Spleen (tissue), 11 donors: ENCODE results near the gene SLC34A3. TPM values are rescaled to one million over a fixed set of nuclear protein-coding genes. Genes with fewer than 3 reads are reported as not detected.
A peak's percentile ranks its signal among the peaks of the same experiment; 100 is the strongest.

Experiments
- DNase-seq: peaks from one replicate; pipeline ENCODE4 v3.0.0-alpha.2; 2020
- H3K27ac ChIP-seq, 8 donors: fragments of 200-600 bp; sonication (generic) in 7 of 8; 1 replicate in 4 of 8; 2 replicates in 4 of 8; pipeline versions ENCODE4 v1.5.0 to v1.8.0; 2016 to 2021; ENCODE audit warnings: inconsistent platforms in 4 of 8, mild to moderate bottlenecking in 4 of 8, moderate library complexity in 1 of 8
- H3K27me3 ChIP-seq, 7 donors: fragments of 200-600 bp; sonication (generic) in 6 of 7; replicated peaks in 1 of 7; 1 replicate in 4 of 7; 2 replicates in 3 of 7; pipeline versions ENCODE4 v1.5.0 to v1.8.0; 2016 to 2021; ENCODE audit warnings: inconsistent platforms in 3 of 7, mild to moderate bottlenecking in 1 of 7
- H3K36me3 ChIP-seq, 6 donors: fragments of 200-600 bp; sonication (generic) in 5 of 6; 1 replicate in 4 of 6; 2 replicates in 2 of 6; pipeline versions ENCODE4 v1.5.0 to v1.8.0; 2016 to 2021; ENCODE audit warnings: inconsistent platforms in 2 of 6
- H3K4me1 ChIP-seq, 6 donors: fragments of 200-600 bp; sonication (generic) in 5 of 6; 1 replicate in 3 of 6; 2 replicates in 3 of 6; pipeline versions ENCODE4 v1.5.0 to v1.8.0; 2016 to 2021; ENCODE audit warnings: inconsistent platforms in 3 of 6
- H3K4me3 ChIP-seq, 8 donors: fragments of 200-600 bp; sonication (generic) in 7 of 8; 1 replicate in 4 of 8; 2 replicates in 4 of 8; pipeline versions ENCODE4 v1.5.0 to v1.8.0; 2016 to 2021; ENCODE audit warnings: inconsistent platforms in 4 of 8, mild to moderate bottlenecking in 4 of 8, moderate library complexity in 2 of 8
- H3K9me3 ChIP-seq, 8 donors: fragments of 200-600 bp; sonication (generic) in 7 of 8; 1 replicate in 4 of 8; 2 replicates in 4 of 8; pipeline versions ENCODE4 v1.5.0 to v1.8.0; 2016 to 2021; ENCODE audit warnings: inconsistent platforms in 4 of 8
- CTCF ChIP-seq, 11 experiments: fragments of 200-600 bp in 7 of 11; fragments of 450-650 bp in 4 of 11; sonication (generic) in 4 of 11; IDR thresholded peaks in 8 of 11; conservative IDR thresholded peaks in 3 of 11; 1 replicate in 7 of 11; 2 replicates in 4 of 11; pipeline versions ENCODE4 v1.4.0 to v1.8.0; 2016 to 2021; ENCODE audit warnings: antibody characterized with exemption in 11 of 11, inconsistent platforms in 4 of 11, mild to moderate bottlenecking in 1 of 11
- POLR2A ChIP-seq, 3 donors: fragments of 450-650 bp; IDR thresholded peaks; one replicate each; pipeline ENCODE4 v1.5.1; 2017; ENCODE audit warnings: antibody characterized with exemption in 3 of 3, mild to moderate bottlenecking in 1 of 3
- POLR2AphosphoS5 ChIP-seq, 3 donors: sonication (generic); formaldehyde crosslinking; IDR thresholded peaks; one replicate each; pipeline ENCODE4 v1.5.1; 2017; ENCODE audit warnings: antibody characterized with exemption in 3 of 3
- WGBS, 5 donors: extraction: QIAGEN DNeasy Blood & Tissue Kit in 3 of 5; methylation state at CpG; one replicate each; pipeline versions ENCODE4 v1.1.5 to v1.1.7; 2013 to 2018; 5-methylcytosine and 5-hydroxymethylcytosine counted together
- intact Hi-C: fragments of 100-400 bp; cut with DNase I; formaldehyde crosslinking; loops from one replicate; pipeline ENCODE4 v1.15.0; 2023; ENCODE audit warnings: low total_unique reads
- polyA plus RNA-seq, 3 donors: library from polyadenylated mRNA; stranded (reverse); fragments of 200-250 nt; gene quantifications; one replicate each; pipeline ENCODE4 v1.2.1, GENCODE V29; 2013
- total RNA-seq, 7 donors: library from RNA; depleted of rRNA in 3 of 7; stranded (reverse); fragments of >200 nt in 3 of 7; fragmentation: NEBNext Ultra II Directional in 4 of 7; extraction: Animal tissue kit (Norgen Biotek cat#: 25700) in 4 of 7; gene quantifications; one replicate each; pipeline versions ENCODE4 v1.1.0 to v1.2.1, GENCODE V29; 2016 to 2021
- donor health status: healthy with polysubstance abuse.
- donor health status: DM: no; HTN: no; CAD: no; lungs with moderate emphysema.
- donor health status: DM: no; HTN: no; CAD: no.
- donor health status: Bipolar disorder and iron deficiency.
- donor health status: healthy.
- donor health status: DM: no; HTN: no; CAD: no.
- donor health status: DM: yes; HTN: yes; CAD: no.

The SLC34A3 gene
- total and polyA plus RNA-seq, 10 donors = not detected

- peaks cover 0 to 54% (median 38%) of the 10 kb centered on the region in 6 donors for H3K36me3 ChIP-seq
- peak overlapping the region in 7 of 8 donors; percentile 84 to 95 (median 93) for H3K27ac ChIP-seq
- H3K4me1 ChIP-seq = peaks cover 8 to 93% (median 63%) of the 10 kb centered on the region in 6 donors
- peak; percentile 75 for DNase-seq
- H3K9me3 ChIP-seq = no peaks in the 10 kb centered on the region
- intact Hi-C loops = no loop called here
- TF ChIP-seq CTCF (IDR thresholded peaks at IDR 0.05 in 8 of 11, conservative IDR thresholded peaks at IDR 0.05 in 3 of 11) = no peak
- peak; percentile 5 to 46 (median 6) for TF ChIP-seq POLR2AphosphoS5 (IDR thresholded peaks at IDR 0.05)
- no peak overlapping the region for H3K4me3 ChIP-seq
- 75 to 82% (median 78%) methylated on average over 22 to 24 of the region's 24 CpGs for WGBS, 5 donors
- no peaks in the 10 kb centered on the region for H3K27me3 ChIP-seq
Observed at GRCh38 chr9:137275588-137276472, 45.1 kb downstream of the SLC34A3 start.

GRCh38 chr9:137276473-137277328 lies 46.0 kb downstream of the SLC34A3 start:
- H3K27me3 ChIP-seq = no peaks in the 10 kb centered on the region
- H3K4me3 ChIP-seq = peak overlapping the region; percentile 54 to 91 (median 66)

GRCh38 chr9:137277329-137278041 lies 46.8 kb downstream of the SLC34A3 start, which contains the start of gene TOR4A:
TOR4A (plus strand) TSS chr9:137277726; CDS start chr9:137278690, 964 bp downstream.
- H3K27me3 ChIP-seq = no peaks in the 10 kb centered on the region
- peak; percentile 86 to 91 (median 88) for TF ChIP-seq POLR2AphosphoS5 (IDR thresholded peaks at IDR 0.05)
- TF ChIP-seq CTCF (IDR thresholded peaks at IDR 0.05 in 8 of 11, conservative IDR thresholded peaks at IDR 0.05 in 3 of 11) = peak in 8 of 11 experiments; percentile 19 to 57 (median 37)
- peak in 1 of 3 donors; percentile 31 for TF ChIP-seq POLR2A (IDR thresholded peaks at IDR 0.05)
- H3K4me3 ChIP-seq = peak within 1 kb of the TSS; percentile 54 to 91 (median 66)
- H3K27ac ChIP-seq = peak within 1 kb of the TSS; percentile 84 to 95 (median 92)
- H3K4me1 ChIP-seq = peaks cover 8 to 94% (median 73%) of the 10 kb centered on the region in 6 donors
- intact Hi-C loops = no loop called here
- 0 to 4% (median 3%) methylated on average over 14 to 25 of the region's 25 CpGs for WGBS, 5 donors
- no peaks in the 10 kb centered on the region for H3K9me3 ChIP-seq
- peaks cover 0 to 56% (median 29%) of the 10 kb centered on the region in 6 donors for H3K36me3 ChIP-seq
- peak; percentile 96 for DNase-seq

More at GRCh38 chr9:137276473-137277328, 46.0 kb downstream of the SLC34A3 start:
- no peaks in the 10 kb centered on the region for H3K9me3 ChIP-seq
- peaks cover 8 to 93% (median 66%) of the 10 kb centered on the region in 6 donors for H3K4me1 ChIP-seq
- DNase-seq = peak; percentile 83
- TF ChIP-seq POLR2AphosphoS5 (IDR thresholded peaks at IDR 0.05) (peak in 1 of 3 donors; percentile 12), CTCF (IDR thresholded peaks at IDR 0.05 in 8 of 11, conservative IDR thresholded peaks at IDR 0.05 in 3 of 11) (no peak), POLR2A (IDR thresholded peaks at IDR 0.05) (no peak)
- H3K27ac ChIP-seq = peak overlapping the region; percentile 84 to 95 (median 92)
- H3K36me3 ChIP-seq = peaks cover 0 to 56% (median 35%) of the 10 kb centered on the region in 6 donors
- intact Hi-C loops = no loop called here
- WGBS, 5 donors = 40 to 48% (median 43%) methylated on average over 24 to 30 of the region's 30 CpGs
